GM18858 (cell line): ENCODE results near the gene VENTX.

Source experiments
- ATAC-seq: cut with Tn5 transposase; IDR thresholded peaks from one replicate; pipeline ENCODE4 v1.9.1; 2021; ENCODE audit not compliant: unreplicated experiment

Gene VENTX

GRCh38 chr10:133201948-133202725, 35.5 kb upstream of the VENTX start:
- no peak for ATAC-seq

- ATAC-seq = no peak
These were observed 34.6 kb upstream of the VENTX start for GRCh38 chr10:133202778-133203651.

GRCh38 chr10:133203652-133204195, 33.9 kb upstream of the VENTX start:
- no peak for ATAC-seq

GRCh38 chr10:133204226-133205015, 33.2 kb upstream of the VENTX start:
- no peak for ATAC-seq

GRCh38 chr10:133205146-133205545, 32.5 kb upstream of the VENTX start:
- ATAC-seq = no peak

GRCh38 chr10:133206356-133207040, 31.2 kb upstream of the VENTX start:
- no peak for ATAC-seq

- ATAC-seq = no peak
These were observed 30.5 kb upstream of the VENTX start for GRCh38 chr10:133207041-133207600.

- no peak for ATAC-seq
These were observed 30.0 kb upstream of the VENTX start for GRCh38 chr10:133207627-133208026.

- no peak for ATAC-seq
These were observed 29.2 kb upstream of the VENTX start for GRCh38 chr10:133208466-133208865.

- ATAC-seq = no peak
These were observed 28.5 kb upstream of the VENTX start for GRCh38 chr10:133209117-133209516.

- no peak for ATAC-seq
These were observed 28.0 kb upstream of the VENTX start for GRCh38 chr10:133209641-133210040.

GRCh38 chr10:133210398-133211140, 27.1 kb upstream of the VENTX start:
- ATAC-seq = no peak

GRCh38 chr10:133211141-133211830, 26.4 kb upstream of the VENTX start:
- no peak for ATAC-seq

- ATAC-seq = no peak
These were observed 25.4 kb upstream of the VENTX start for GRCh38 chr10:133211959-133212852.

- no peak for ATAC-seq
These were observed 24.7 kb upstream of the VENTX start for GRCh38 chr10:133212853-133213494.

GRCh38 chr10:133213641-133214467, 23.8 kb upstream of the VENTX start:
- ATAC-seq = no peak
